ENCODE measurements around the gene GDF9. TPM values are rescaled to one million over a fixed set of nuclear protein-coding genes. Genes with fewer than 3 reads are reported as not detected.

GDF9 gene
- total RNA-seq, 1 experiment from 2014 or later, result not detected

GRCh38 chr5:132853790-132854189, 12.5 kb downstream of the GDF9 start:
- no peak for DNase-seq
- H3K4me3 ChIP-seq, result no peak overlapping the region
- H3K27me3 ChIP-seq, result no peaks in the 10 kb centered on the region
- no peaks in the 10 kb centered on the region for H3K9me3 ChIP-seq
- H3K36me3 ChIP-seq, result no peaks in the 10 kb centered on the region

- Histone ChIP-seq H3K36me3 (no peaks in the 10 kb centered on the region), H3K4me3 (no peak overlapping the region), H3K27me3 (no peaks in the 10 kb centered on the region), H3K9me3 (no peaks in the 10 kb centered on the region)
- DNase-seq, result no peak
Measured at GRCh38 chr5:132853323-132853722, 12.9 kb downstream of the GDF9 start.

- Histone ChIP-seq H3K36me3 (no peaks in the 10 kb centered on the region), H3K27me3 (no peaks in the 10 kb centered on the region), H3K4me3 (no peak overlapping the region), H3K9me3 (no peaks in the 10 kb centered on the region)
- DNase-seq, result no peak
Measured at GRCh38 chr5:132850066-132850465, 16.2 kb downstream of the GDF9 start.

GRCh38 chr5:132849347-132849746, 16.9 kb downstream of the GDF9 start:
- H3K4me3 ChIP-seq, result no peak overlapping the region
- DNase-seq, result no peak

GRCh38 chr5:132848270-132848669, 18.0 kb downstream of the GDF9 start:
- Histone ChIP-seq H3K9me3 (no peaks in the 10 kb centered on the region), H3K27me3 (no peaks in the 10 kb centered on the region)

More at GRCh38 chr5:132849347-132849746, 16.9 kb downstream of the GDF9 start:
- H3K36me3 ChIP-seq, result no peaks in the 10 kb centered on the region
- no peaks in the 10 kb centered on the region for H3K27me3 ChIP-seq
- H3K9me3 ChIP-seq, result no peaks in the 10 kb centered on the region

GRCh38 chr5:132841305-132841704, 25.0 kb downstream of the GDF9 start:
- DNase-seq, result peak; percentile 66
- Histone ChIP-seq H3K9me3 (no peaks in the 10 kb centered on the region), H3K36me3 (no peaks in the 10 kb centered on the region), H3K4me3 (no peak overlapping the region), H3K27me3 (no peaks in the 10 kb centered on the region)

More at GRCh38 chr5:132848270-132848669, 18.0 kb downstream of the GDF9 start:
- no peak for DNase-seq
- no peaks in the 10 kb centered on the region for H3K36me3 ChIP-seq
- no peak overlapping the region for H3K4me3 ChIP-seq

GRCh38 chr5:132840896-132841295, 25.4 kb downstream of the GDF9 start:
- Histone ChIP-seq H3K9me3 (no peaks in the 10 kb centered on the region), H3K4me3 (no peak overlapping the region), H3K27me3 (no peaks in the 10 kb centered on the region), H3K36me3 (no peaks in the 10 kb centered on the region)
- DNase-seq, result no peak

- Histone ChIP-seq H3K9me3 (no peaks in the 10 kb centered on the region), H3K36me3 (no peaks in the 10 kb centered on the region), H3K4me3 (no peak overlapping the region), H3K27me3 (no peaks in the 10 kb centered on the region)
- no peak for DNase-seq
Measured at GRCh38 chr5:132840313-132840712, 26.0 kb downstream of the GDF9 start.

GRCh38 chr5:132839426-132840301, 26.6 kb downstream of the GDF9 start:
- no peaks in the 10 kb centered on the region for H3K9me3 ChIP-seq
- no peaks in the 10 kb centered on the region for H3K27me3 ChIP-seq
- H3K4me3 ChIP-seq, result no peak overlapping the region
- no peaks in the 10 kb centered on the region for H3K36me3 ChIP-seq
- DNase-seq, result no peak

- no peaks in the 10 kb centered on the region for H3K36me3 ChIP-seq
- no peak overlapping the region for H3K4me3 ChIP-seq
- no peaks in the 10 kb centered on the region for H3K27me3 ChIP-seq
- no peaks in the 10 kb centered on the region for H3K9me3 ChIP-seq
- no peak for DNase-seq
Measured at GRCh38 chr5:132838516-132839282, 27.6 kb downstream of the GDF9 start.

- Histone ChIP-seq H3K36me3 (no peaks in the 10 kb centered on the region), H3K27me3 (no peaks in the 10 kb centered on the region), H3K4me3 (no peak overlapping the region), H3K9me3 (no peaks in the 10 kb centered on the region)
- no peak for DNase-seq
Measured at GRCh38 chr5:132837868-132838267, 28.4 kb downstream of the GDF9 start.

- no peak overlapping the region for H3K4me3 ChIP-seq
- H3K27me3 ChIP-seq, result no peaks in the 10 kb centered on the region
Measured at GRCh38 chr5:132836852-132837251, 29.4 kb downstream of the GDF9 start.

GRCh38 chr5:132834057-132834456, 32.2 kb downstream of the GDF9 start:
- no peaks in the 10 kb centered on the region for H3K27me3 ChIP-seq
- no peaks in the 10 kb centered on the region; the same call in 1 of the 2 replicates for H3K36me3 ChIP-seq
- no peak for DNase-seq
- no peak overlapping the region for H3K4me3 ChIP-seq
- H3K9me3 ChIP-seq, result no peaks in the 10 kb centered on the region

More at GRCh38 chr5:132836852-132837251, 29.4 kb downstream of the GDF9 start:
- Histone ChIP-seq H3K9me3 (no peaks in the 10 kb centered on the region), H3K36me3 (no peaks in the 10 kb centered on the region)
- DNase-seq, result no peak

- no peak for DNase-seq
- Histone ChIP-seq H3K36me3 (peaks cover 7% of the 10 kb centered on the region), H3K27me3 (no peaks in the 10 kb centered on the region), H3K4me3 (no peak overlapping the region), H3K9me3 (no peaks in the 10 kb centered on the region)
Measured at GRCh38 chr5:132832612-132833011, 33.7 kb downstream of the GDF9 start.

GRCh38 chr5:132831095-132831860, 35.0 kb downstream of the GDF9 start:
- Histone ChIP-seq H3K4me3 (peak overlapping the region; percentile 51), H3K9me3 (no peaks in the 10 kb centered on the region), H3K36me3 (peaks cover 7% of the 10 kb centered on the region), H3K27me3 (no peaks in the 10 kb centered on the region)
- no peak for DNase-seq

GRCh38 chr5:132830436-132831094, 35.7 kb downstream of the GDF9 start, which contains the start of gene SHROOM1:
TSS of gene SHROOM1 (minus strand) at chr5:132830647. CDS start at chr5:132826140, 4,507 bp downstream.
- Histone ChIP-seq H3K9me3 (no peaks in the 10 kb centered on the region), H3K4me3 (peak within 1 kb of the TSS; percentile 51), H3K36me3 (peaks cover 7% of the 10 kb centered on the region), H3K27me3 (no peaks in the 10 kb centered on the region)
- peak; percentile 86 for DNase-seq
